AG08395 (cell line): ENCODE data around the gene MAPK9.

ENCODE experiments used
- DNase-seq: peaks from one replicate; pipeline ENCODE4 v3.0.0; 2012; ENCODE audit warnings: mixed read lengths, low spot score

The MAPK9 gene

GRCh38 chr5:180294913-180295555, 3.2 kb upstream of the MAPK9 start:
- DNase-seq, result no peak

DNA sequence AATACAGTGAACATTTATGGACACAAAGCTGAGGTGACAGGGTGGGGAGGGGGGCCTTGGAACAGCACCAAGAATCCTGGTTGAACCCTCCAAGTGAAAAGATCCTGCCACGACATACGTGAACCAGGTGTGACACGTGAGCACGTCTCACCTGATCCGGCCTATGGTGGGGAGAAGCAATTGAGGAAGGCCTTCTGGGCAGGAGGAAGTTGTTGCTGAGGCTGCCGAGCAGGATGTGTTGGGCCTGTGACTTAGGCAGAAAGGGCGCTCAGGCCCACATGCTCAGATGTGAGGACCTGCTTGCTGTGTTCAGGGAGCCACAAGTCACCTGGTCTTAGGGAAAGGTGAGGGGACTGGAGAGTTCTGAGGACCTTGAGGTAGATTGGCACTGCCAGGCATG, 2.5 kb upstream of the MAPK9 start:
- no peak for DNase-seq

DNA sequence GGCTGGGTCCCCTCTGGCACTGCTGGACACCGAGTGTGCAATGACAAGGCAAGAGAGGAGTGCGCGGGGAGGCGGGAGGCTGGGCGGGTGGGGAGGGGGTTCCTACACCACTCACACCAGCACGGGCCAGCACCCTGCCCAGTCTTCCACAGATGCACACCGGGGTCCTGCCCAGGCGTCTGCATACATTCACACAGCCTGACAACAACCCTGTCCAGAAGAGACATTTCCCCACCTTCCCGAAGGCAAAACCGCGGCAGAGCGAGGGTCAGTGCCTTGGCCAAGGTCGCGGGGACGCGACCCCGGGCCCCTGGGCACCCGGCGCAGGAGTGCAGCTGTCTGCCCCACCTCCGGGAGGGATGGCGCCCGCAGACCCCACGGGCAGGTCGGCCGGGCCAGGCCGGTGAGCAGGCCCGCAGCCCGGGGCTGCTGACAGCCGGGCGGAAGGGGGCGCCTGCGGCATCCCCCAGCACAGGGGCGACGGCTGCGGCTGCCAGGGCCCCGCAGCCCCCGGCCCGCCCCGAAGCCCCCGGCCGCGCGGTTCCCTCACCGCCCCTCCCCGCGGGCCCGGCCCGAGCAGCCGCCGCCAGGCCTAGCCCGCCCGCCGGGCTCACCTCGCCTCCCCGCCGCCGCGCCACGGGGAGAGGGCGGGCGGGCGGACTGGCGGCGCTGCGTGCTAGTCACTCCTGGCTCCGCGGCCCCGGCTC, 496 bp downstream of the MAPK9 start:
- DNase-seq, result peak; percentile 3

- DNase-seq, result no peak
Observed at GRCh38 chr5:180290568-180291233, 1.2 kb downstream of the MAPK9 start.

DNA sequence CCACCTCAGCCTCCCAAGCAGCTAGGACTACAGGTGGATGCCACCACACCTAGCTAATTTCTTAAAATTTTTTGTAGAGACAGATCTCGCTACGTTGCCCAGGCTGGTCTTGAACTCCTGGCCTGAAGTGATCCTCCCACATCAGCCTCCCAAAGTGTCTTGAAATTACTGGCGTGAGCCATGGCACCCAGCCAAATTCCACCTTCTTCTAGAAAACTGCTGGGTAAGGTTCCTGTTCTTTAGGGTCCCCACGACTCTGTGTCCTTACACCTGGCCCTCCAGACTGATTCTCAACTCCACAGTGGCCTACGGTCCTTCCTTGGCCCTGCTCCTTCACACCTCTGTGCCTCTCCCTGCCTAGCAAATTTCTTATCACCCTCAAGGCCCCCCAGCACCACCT, 1.9 kb downstream of the MAPK9 start:
- DNase-seq, result no peak

GRCh38 chr5:180289433-180289832, 2.5 kb downstream of the MAPK9 start:
- DNase-seq, result no peak

DNA sequence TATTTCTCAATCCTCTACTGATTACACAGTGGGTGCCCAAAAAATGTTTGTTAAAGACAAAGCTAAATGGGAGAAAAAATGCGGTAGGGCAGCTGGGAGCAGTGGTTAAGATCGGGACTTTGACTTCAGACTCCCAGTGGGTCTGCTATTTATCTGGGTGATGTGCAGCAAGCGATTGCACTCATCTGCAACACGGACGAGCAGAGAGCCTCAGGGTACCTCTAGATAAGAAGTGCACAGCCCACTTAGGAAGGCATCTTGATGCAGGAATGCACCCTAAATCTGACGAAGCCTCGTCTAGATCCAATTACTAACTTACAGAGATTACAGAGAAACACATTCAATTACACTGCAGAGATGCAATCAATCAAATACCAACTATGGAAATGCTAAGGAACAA, 4.0 kb downstream of the MAPK9 start:
- DNase-seq, result no peak

GRCh38 chr5:180287404-180287803, 4.5 kb downstream of the MAPK9 start:
- no peak for DNase-seq

GRCh38 chr5:180284149-180284548, 7.7 kb downstream of the MAPK9 start:
- no peak for DNase-seq

DNA sequence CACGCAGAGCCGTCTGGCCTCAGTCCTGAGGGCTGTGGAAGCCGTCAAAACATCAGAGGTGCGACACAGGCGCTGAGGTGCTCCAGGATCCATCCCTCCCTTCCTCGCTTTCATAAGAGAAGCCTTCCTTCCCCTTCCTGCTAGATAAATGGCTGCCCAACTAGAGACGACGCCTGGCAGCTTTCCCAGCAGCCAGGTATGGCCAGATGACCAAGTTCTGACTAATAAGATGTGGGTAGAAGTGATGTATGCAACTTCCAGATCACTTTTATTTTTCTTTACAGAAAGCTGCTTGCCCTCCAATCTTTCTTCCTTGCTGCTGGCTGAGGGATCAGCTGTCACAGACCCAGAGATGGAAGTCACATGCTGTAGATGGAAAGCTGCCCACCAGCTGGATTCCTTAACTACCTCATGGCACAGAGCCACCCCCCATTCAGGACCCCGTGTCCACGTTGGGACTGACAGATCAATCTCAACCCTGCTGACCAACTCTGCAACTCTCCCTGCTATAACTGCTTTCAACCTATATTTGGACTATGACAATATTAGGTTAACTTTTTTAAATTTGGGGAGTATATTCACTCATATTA, 8.8 kb downstream of the MAPK9 start:
- no peak for DNase-seq

DNA sequence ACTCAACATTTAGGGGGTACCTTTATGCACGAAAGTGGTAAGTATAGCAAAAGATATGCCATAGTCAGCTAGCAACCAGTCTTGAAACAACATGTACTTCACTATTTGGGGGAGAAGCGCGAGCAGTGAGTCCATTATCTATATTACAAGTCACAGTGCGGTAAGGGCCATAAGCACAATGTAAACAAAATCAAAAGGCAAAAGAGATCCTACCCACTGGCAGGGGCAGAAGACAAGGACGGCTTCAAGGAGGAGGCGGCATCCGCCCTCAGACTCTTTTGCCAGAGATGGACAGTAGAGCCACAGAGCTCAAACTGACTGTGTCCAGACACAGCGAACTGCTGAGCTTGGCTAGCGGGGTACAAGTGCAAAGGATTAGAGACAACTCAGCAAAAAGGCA, 9.6 kb downstream of the MAPK9 start:
- no peak for DNase-seq

DNA sequence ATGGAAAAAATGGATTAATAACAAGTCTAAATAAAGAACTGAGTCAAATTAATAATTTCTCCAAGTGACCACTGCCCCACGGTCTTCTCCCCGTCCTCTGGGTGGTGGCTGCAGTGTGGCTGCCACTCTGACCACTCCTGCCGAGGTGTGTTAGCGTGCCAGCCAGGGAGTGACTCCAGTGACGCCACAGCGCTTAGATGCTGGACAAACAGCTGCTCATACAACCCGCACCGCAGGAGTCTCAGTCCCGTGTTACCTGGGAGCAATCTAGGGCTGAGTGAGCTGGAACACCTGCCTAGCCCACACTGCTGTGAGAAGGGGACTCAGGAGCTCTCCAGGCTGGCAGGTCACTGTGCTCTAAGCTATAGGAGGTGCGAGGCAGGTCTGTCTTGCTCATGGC, 10.2 kb downstream of the MAPK9 start:
- no peak for DNase-seq

- DNase-seq, result no peak
Observed at GRCh38 chr5:180274695-180275094, 17.2 kb downstream of the MAPK9 start.

GRCh38 chr5:180271221-180271620, 20.7 kb downstream of the MAPK9 start:
- no peak for DNase-seq

- no peak for DNase-seq
Observed at GRCh38 chr5:180259260-180259611, 32.6 kb downstream of the MAPK9 start.

DNA sequence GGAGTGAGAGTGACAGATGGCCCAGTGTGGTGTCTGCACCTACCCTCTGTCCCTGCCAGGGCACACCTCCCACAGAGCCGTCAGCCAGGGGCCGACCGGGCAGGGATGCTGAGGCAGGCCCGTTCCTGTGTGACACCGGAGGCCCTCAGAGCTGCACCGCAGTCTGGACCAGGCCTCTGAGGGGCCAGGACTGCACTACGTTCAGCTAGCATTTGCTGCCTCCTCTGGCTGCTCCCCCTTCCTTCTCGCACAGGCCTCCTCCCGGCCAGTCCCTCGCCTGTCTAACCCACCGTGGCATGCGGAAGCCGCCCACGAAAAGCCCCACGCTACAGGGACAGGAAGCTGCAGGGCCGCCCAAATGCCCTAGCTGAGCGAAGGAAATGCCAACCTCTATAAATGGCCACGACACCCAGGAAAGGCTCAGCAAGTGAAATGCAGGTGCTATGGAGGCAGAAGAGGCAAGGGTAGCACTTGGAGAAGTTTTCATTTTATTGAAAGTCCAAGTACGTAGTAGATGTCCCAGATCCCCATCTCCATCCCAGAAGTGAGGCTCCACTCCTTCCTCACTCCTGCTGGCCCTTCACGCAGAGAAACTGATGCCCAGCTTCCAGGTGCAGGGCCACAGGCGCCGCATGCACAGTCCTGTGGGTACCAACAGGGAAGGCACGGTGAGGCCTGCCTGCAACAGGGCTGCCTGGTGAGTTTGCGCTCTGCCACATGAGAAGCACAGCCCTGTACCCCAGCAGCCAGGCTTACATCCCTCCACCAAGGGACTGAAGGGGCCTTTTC, 38.7 kb downstream of the MAPK9 start:
- no peak for DNase-seq

DNA sequence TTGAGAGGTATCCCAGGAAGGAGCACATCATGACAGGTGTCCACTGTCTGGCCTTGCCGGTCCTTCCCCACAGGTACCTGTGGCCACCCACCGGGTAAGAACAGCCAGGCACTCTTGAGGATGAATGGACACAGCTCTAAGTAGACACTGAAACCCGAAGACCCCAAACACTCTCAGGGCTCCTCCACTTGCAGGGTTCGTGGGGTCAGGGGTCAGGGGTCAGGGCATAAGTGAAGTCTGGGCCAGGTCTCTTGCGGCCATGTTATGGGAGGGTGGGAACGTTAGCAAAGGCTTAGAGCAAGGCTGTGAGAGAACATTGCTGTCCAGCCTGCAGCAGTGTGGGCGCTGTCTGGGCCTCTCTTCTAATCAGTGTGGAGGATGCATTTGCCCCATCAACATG, 40.0 kb downstream of the MAPK9 start:
- DNase-seq, result no peak

GRCh38 chr5:180251141-180251540, 40.7 kb downstream of the MAPK9 start:
- no peak for DNase-seq

GRCh38 chr5:180250329-180250728, 41.6 kb downstream of the MAPK9 start:
- DNase-seq, result no peak

DNA sequence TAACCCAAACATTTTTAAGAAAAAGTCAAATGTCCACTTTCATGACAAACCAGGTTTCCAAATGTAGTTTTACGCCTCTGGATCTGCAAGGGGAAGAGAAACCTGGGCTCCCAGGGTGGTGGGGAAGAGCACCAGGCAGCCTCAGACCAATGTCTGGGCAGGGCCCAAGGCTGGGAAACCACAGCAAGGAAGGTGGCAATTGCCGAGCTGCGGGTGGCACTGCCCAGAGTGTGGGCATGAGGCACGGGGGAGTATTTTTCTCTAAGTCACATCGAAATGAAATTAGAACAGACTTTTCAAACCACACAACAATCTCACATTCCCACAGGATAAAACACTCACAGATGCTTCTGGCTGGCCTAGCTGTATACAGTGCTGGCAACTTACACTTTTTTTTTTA, 50.3 kb downstream of the MAPK9 start:
- no peak for DNase-seq

DNA sequence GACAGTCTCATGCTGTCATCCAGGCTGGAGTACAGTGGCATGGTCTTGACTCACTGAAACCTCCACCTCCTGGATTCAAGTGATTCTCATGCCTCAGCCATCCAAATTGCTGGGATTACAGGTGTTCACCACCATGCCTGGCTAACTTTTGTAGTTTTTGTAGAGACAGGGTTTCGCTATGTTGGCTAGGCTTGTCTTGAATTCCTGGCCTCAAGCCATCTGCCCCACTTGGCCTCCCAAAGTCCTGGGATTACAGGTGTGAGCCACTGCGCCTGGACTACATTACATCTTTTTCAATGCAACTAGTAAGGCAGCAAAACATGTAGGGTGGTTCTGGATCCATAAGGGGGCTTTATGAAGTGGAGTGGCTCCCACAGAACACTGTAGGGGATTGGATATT, 53.3 kb downstream of the MAPK9 start:
- DNase-seq, result no peak

- no peak for DNase-seq
Observed at GRCh38 chr5:180235846-180236245, 56.0 kb downstream of the MAPK9 start.
